GM23338 (cell line): ENCODE data around the gene IFNA5. TPM values are rescaled to one million over a fixed set of nuclear protein-coding genes. Genes with fewer than 3 reads are reported as not detected.

Experiments
- ATAC-seq: fragments of 200-7000 bp; cut with Tn5 transposase; 3 replicates; pipeline ENCODE4 v1.9.1; 2020
- DNase-seq: peaks from one replicate; pipeline ENCODE4 v3.0.0-alpha.2; 2015; ENCODE audit warnings: low spot score
- H2AFZ ChIP-seq: fragments of 200-600 bp; sonication (generic); 2 replicates; pipeline ENCODE4 v1.8.0; 2016; ENCODE audit warnings: antibody characterized with exemption, mild to moderate bottlenecking, moderate library complexity
- H3F3A ChIP-seq: fragments of 200-600 bp; sonication (generic); replicated peaks from 2 replicates; pipeline ENCODE4 v1.8.0; 2017; ENCODE audit warnings: antibody characterized with exemption, mixed run types, low read depth
- H3K27ac ChIP-seq: fragments of 200-600 bp; sonication (generic); 2 replicates; pipeline ENCODE4 v1.6.1; 2016; ENCODE audit warnings: low read depth
- H3K27me3 ChIP-seq: fragments of 200-600 bp; sonication (generic); 2 replicates; pipeline ENCODE4 v1.8.0; 2016; ENCODE audit warnings: mild to moderate bottlenecking, mixed run types, moderate library complexity; ENCODE audit not compliant: insufficient read depth
- H3K36me3 ChIP-seq: fragments of 200-600 bp; sonication (generic); 2 replicates; pipeline ENCODE4 v1.8.0; 2016; ENCODE audit warnings: mild to moderate bottlenecking; ENCODE audit not compliant: insufficient read depth
- H3K4me1 ChIP-seq: fragments of 200-600 bp; sonication (generic); 2 replicates; pipeline ENCODE4 v1.8.0; 2016; ENCODE audit warnings: mild to moderate bottlenecking, moderate library complexity; ENCODE audit not compliant: insufficient read depth
- H3K4me2 ChIP-seq: fragments of 200-600 bp; sonication (generic); 2 replicates; pipeline ENCODE4 v1.7.1; 2017; ENCODE audit warnings: mixed run types
- H3K4me3 ChIP-seq: fragments of 200-600 bp; sonication (generic); 2 replicates; pipeline ENCODE4 v1.6.1; 2016; ENCODE audit warnings: mixed run types
- H3K79me2 ChIP-seq: fragments of 200-600 bp; sonication (generic); replicated peaks from 2 replicates; pipeline ENCODE4 v1.8.0; 2017; ENCODE audit warnings: mild to moderate bottlenecking; ENCODE audit not compliant: insufficient read depth
- H3K9me2 ChIP-seq: fragments of 200-600 bp; sonication (generic); 2 replicates; pipeline ENCODE4 v1.8.0; 2017; ENCODE audit not compliant: insufficient read depth
- H4K20me1 ChIP-seq: fragments of 200-600 bp; sonication (generic); replicated peaks from 2 replicates; pipeline ENCODE4 v1.8.0; 2017; ENCODE audit warnings: mild to moderate bottlenecking; ENCODE audit not compliant: insufficient read depth
- H3K27ac Mint-ChIP-seq: 2 replicates; pipeline ENCODE4 v1.8.0; 2020; ENCODE audit warnings: inconsistent platforms, mild to moderate bottlenecking, moderate library complexity, mixed read lengths
- H3K27me3 Mint-ChIP-seq: 3 replicates; pipeline ENCODE4 v1.8.0; 2022; ENCODE audit warnings: low read depth, mild to moderate bottlenecking, moderate library complexity, mixed read lengths, inconsistent platforms; ENCODE audit not compliant: insufficient read depth, poor library complexity
- H3K36me3 Mint-ChIP-seq: 3 replicates; pipeline ENCODE4 v1.8.0; 2021; ENCODE audit warnings: low read depth, mild to moderate bottlenecking, inconsistent platforms, moderate library complexity, mixed read lengths
- H3K4me1 Mint-ChIP-seq: 3 replicates; pipeline ENCODE4 v1.8.0; 2020; ENCODE audit warnings: mild to moderate bottlenecking, inconsistent platforms, mixed read lengths
- H3K4me3 Mint-ChIP-seq: 3 replicates; pipeline ENCODE4 v1.8.0; 2021; ENCODE audit warnings: moderate library complexity, mild to moderate bottlenecking, inconsistent platforms, mixed read lengths
- H3K9me3 Mint-ChIP-seq: 3 replicates; pipeline ENCODE4 v1.8.0; 2020; ENCODE audit warnings: moderate library complexity, mild to moderate bottlenecking, inconsistent platforms, mixed read lengths
- EZH2 ChIP-seq: fragments of 200-600 bp; sonication (generic); IDR thresholded peaks from one replicate; pipeline ENCODE4 v1.8.0; 2017; ENCODE audit warnings: antibody characterized with exemption, mild to moderate bottlenecking, low read depth; ENCODE audit not compliant: unreplicated experiment
- EZH2phosphoT487 ChIP-seq: fragments of 200-600 bp; sonication (generic); IDR thresholded peaks from one replicate; pipeline ENCODE4 v1.8.1; 2018; ENCODE audit warnings: antibody characterized with exemption; ENCODE audit not compliant: unreplicated experiment
- NANOG ChIP-seq: IDR thresholded peaks from 2 replicates; pipeline ENCODE4 v1.6.1; 2016; ENCODE audit warnings: antibody characterized with exemption, borderline replicate concordance
- POLR2AphosphoS5 ChIP-seq: IDR thresholded peaks from 2 replicates; pipeline ENCODE4 v1.6.1; 2016; ENCODE audit warnings: antibody characterized with exemption, low read depth
- STAT1 ChIP-seq: IDR thresholded peaks from one replicate; pipeline ENCODE4 v1.6.1; 2016; ENCODE audit warnings: antibody characterized with exemption; ENCODE audit not compliant: unreplicated experiment
- polyA plus RNA-seq: library from polyadenylated mRNA; unstranded; fragments of >200 nt; fragmentation: Nextera tagmentation; extraction: Ambion mirVana; gene quantifications from 2 replicates; pipeline ENCODE4 v1.2.1, GENCODE V29; 2016
- total RNA-seq: library from RNA; depleted of rRNA; stranded (reverse); fragments of >200 nt; shearing (Covaris generic); gene quantifications from 2 replicates; pipeline ENCODE4 v1.2.3, GENCODE V29; 2014
- TF ChIP-seq, protein P1 (sequence below): IDR thresholded peaks from one replicate; pipeline ENCODE4 v1.6.1; 2018; ENCODE audit warnings: antibody characterized with exemption; ENCODE audit not compliant: unreplicated experiment
- TF ChIP-seq, protein P2 (sequence below), 2 experiments: fragments of 200-600 bp in 1 of 2; sonication (generic) in 1 of 2; conservative IDR thresholded peaks; 2 replicates each; pipeline versions ENCODE4 v1.5.1 to v1.6.1; 2016 to 2017; ENCODE audit warnings: antibody characterized with exemption in 2 of 2, low read depth in 2 of 2, mild to moderate bottlenecking in 2 of 2, moderate library complexity in 1 of 2
- TF ChIP-seq, protein P3 (sequence below): fragments of 250-450 bp; sonication (Bioruptor Pico); IDR thresholded peaks from 2 replicates; pipeline ENCODE4 v1.5.0; 2020; ENCODE audit warnings: mild to moderate bottlenecking, moderate library complexity

The IFNA5 gene
- total and polyA plus RNA-seq, 2 experiments from 2014 or later = not detected

DNA sequence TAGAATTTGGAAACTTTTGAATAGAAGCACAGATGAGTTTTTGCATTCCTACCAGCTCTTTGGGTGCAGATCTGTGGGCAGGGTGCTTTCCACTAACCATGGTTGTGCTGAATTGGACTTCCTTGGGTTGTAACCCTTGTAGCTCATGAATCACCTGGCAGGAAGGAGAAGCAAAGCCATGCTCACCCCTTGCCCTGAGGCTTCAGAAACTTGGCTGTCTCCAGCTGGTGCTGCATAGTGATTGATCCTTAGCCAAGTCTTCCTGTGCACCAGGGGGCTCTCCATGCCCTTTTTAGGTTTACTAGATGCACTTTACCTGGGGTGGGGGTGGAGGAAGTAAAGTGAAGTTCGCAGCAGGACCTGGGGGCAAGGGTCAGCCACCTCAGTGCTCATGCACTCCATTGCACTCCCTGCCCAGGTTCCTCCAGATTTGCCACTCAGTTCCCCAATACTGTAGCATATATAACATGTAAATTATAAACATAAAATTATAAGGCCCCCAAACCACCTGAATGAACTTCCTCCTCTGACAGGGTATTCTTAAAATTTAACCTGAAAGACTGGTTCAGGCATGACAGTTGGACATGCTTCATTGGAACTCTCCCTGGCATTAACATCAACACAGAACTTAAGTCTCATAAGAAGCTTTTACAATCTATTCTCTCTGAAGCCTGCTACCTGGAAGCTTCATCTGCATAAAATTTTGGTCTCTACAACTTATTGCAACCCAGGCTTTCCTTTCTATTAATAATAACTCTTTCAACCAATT lies 39.5 kb downstream of the IFNA5 start:
- Histone ChIP-seq H2AFZ (no peak overlapping the region), H3K36me3 (no peaks in the 10 kb centered on the region), H4K20me1 (no peaks in the 10 kb centered on the region; the same call in 1 of the 2 replicates), H3K79me2 (no peaks in the 10 kb centered on the region), H3K4me3 (no peak overlapping the region), H3K4me2 (no peak overlapping the region), H3K27ac (no peak overlapping the region), H3F3A (no peaks in the 10 kb centered on the region), H3K4me1 (no peaks in the 10 kb centered on the region), H3K27me3 (peaks cover 100% of the 10 kb centered on the region), H3K9me2 (no peaks in the 10 kb centered on the region)
- Mint-ChIP-seq H3K4me1 (peaks cover 5% of the 10 kb centered on the region; the same call in 1 of the 3 replicates), H3K27me3 (peaks cover 69% of the 10 kb centered on the region), H3K36me3 (no peaks in the 10 kb centered on the region), H3K4me3 (no peak overlapping the region), H3K27ac (no peak overlapping the region), H3K9me3 (no peaks in the 10 kb centered on the region; the same call in 1 of the 3 replicates)
- no peak for TF ChIP-seq NANOG
- TF ChIP-seq, protein P1, sequence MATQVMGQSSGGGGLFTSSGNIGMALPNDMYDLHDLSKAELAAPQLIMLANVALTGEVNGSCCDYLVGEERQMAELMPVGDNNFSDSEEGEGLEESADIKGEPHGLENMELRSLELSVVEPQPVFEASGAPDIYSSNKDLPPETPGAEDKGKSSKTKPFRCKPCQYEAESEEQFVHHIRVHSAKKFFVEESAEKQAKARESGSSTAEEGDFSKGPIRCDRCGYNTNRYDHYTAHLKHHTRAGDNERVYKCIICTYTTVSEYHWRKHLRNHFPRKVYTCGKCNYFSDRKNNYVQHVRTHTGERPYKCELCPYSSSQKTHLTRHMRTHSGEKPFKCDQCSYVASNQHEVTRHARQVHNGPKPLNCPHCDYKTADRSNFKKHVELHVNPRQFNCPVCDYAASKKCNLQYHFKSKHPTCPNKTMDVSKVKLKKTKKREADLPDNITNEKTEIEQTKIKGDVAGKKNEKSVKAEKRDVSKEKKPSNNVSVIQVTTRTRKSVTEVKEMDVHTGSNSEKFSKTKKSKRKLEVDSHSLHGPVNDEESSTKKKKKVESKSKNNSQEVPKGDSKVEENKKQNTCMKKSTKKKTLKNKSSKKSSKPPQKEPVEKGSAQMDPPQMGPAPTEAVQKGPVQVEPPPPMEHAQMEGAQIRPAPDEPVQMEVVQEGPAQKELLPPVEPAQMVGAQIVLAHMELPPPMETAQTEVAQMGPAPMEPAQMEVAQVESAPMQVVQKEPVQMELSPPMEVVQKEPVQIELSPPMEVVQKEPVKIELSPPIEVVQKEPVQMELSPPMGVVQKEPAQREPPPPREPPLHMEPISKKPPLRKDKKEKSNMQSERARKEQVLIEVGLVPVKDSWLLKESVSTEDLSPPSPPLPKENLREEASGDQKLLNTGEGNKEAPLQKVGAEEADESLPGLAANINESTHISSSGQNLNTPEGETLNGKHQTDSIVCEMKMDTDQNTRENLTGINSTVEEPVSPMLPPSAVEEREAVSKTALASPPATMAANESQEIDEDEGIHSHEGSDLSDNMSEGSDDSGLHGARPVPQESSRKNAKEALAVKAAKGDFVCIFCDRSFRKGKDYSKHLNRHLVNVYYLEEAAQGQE = no peak
- TF ChIP-seq POLR2AphosphoS5 = no peak
- TF ChIP-seq, protein P2, sequence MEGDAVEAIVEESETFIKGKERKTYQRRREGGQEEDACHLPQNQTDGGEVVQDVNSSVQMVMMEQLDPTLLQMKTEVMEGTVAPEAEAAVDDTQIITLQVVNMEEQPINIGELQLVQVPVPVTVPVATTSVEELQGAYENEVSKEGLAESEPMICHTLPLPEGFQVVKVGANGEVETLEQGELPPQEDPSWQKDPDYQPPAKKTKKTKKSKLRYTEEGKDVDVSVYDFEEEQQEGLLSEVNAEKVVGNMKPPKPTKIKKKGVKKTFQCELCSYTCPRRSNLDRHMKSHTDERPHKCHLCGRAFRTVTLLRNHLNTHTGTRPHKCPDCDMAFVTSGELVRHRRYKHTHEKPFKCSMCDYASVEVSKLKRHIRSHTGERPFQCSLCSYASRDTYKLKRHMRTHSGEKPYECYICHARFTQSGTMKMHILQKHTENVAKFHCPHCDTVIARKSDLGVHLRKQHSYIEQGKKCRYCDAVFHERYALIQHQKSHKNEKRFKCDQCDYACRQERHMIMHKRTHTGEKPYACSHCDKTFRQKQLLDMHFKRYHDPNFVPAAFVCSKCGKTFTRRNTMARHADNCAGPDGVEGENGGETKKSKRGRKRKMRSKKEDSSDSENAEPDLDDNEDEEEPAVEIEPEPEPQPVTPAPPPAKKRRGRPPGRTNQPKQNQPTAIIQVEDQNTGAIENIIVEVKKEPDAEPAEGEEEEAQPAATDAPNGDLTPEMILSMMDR (conservative IDR thresholded peaks at IDR 0.05; ENCODE audit: low read depth in 2 of 2) = 0 out of 4 replicates have a peak, but pooled peaks of 1 of the 2 experiments have one; percentile 14
- ATAC-seq (peak; percentile 48; the same call in 1 of the 3 replicates), DNase-seq (peak; percentile 11)

DNA sequence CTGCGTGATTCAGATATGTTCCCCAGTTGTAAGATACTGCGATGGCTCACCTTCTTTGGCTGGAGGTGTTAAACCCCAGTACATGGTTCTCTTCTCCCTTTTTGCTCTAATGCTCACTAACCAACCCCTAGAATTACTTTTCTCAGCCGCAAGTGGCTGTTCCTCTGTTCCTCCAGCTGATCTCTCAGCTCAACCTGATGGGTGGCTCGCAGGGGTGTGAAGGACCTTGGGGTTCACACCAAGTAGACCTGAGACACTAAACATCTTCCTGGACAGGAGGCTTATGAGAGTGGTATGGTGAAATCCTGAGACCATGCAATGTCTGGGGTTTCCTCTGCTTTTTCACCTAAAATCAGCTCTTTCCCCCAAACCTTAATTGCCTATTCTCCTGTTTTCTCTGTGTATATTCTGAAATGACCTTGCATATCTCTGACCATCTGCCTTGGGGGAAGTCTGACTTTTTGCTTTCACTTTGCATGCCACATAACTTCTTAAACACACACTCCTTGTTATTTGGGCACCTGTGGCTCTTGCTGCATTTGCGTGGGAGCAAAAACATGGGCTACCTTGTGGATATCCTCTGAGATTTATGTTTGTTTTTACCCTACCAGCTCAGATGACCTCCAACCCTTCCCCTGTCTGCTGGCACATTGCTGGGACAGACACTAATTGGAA lies 49.4 kb downstream of the IFNA5 start:
- no peak overlapping the region for H3K4me2 ChIP-seq
- no peak overlapping the region for H2AFZ ChIP-seq
- no peaks in the 10 kb centered on the region for H4K20me1 ChIP-seq
- Mint-ChIP-seq H3K36me3 (0 out of 3 replicates have a peak, but pooled peaks cover 4% of the 10 kb centered on the region), H3K27ac (no peak overlapping the region), H3K27me3 (peaks cover 2% of the 10 kb centered on the region), H3K4me3 (no peak overlapping the region), H3K4me1 (peaks cover 15% of the 10 kb centered on the region), H3K9me3 (peaks cover 18% of the 10 kb centered on the region)
- H3K36me3 ChIP-seq = no peaks in the 10 kb centered on the region
- no peak overlapping the region for H3K4me3 ChIP-seq
- no peak overlapping the region for H3K27ac ChIP-seq
- DNase-seq (no peak), ATAC-seq (no peak)
- H3F3A ChIP-seq = no peaks in the 10 kb centered on the region
- no peaks in the 10 kb centered on the region for H3K9me2 ChIP-seq
- H3K79me2 ChIP-seq = no peaks in the 10 kb centered on the region
- H3K27me3 ChIP-seq = peaks cover 12% of the 10 kb centered on the region; the same call in 1 of the 2 replicates
- peaks cover 4% of the 10 kb centered on the region for H3K4me1 ChIP-seq
- TF ChIP-seq, protein P3, sequence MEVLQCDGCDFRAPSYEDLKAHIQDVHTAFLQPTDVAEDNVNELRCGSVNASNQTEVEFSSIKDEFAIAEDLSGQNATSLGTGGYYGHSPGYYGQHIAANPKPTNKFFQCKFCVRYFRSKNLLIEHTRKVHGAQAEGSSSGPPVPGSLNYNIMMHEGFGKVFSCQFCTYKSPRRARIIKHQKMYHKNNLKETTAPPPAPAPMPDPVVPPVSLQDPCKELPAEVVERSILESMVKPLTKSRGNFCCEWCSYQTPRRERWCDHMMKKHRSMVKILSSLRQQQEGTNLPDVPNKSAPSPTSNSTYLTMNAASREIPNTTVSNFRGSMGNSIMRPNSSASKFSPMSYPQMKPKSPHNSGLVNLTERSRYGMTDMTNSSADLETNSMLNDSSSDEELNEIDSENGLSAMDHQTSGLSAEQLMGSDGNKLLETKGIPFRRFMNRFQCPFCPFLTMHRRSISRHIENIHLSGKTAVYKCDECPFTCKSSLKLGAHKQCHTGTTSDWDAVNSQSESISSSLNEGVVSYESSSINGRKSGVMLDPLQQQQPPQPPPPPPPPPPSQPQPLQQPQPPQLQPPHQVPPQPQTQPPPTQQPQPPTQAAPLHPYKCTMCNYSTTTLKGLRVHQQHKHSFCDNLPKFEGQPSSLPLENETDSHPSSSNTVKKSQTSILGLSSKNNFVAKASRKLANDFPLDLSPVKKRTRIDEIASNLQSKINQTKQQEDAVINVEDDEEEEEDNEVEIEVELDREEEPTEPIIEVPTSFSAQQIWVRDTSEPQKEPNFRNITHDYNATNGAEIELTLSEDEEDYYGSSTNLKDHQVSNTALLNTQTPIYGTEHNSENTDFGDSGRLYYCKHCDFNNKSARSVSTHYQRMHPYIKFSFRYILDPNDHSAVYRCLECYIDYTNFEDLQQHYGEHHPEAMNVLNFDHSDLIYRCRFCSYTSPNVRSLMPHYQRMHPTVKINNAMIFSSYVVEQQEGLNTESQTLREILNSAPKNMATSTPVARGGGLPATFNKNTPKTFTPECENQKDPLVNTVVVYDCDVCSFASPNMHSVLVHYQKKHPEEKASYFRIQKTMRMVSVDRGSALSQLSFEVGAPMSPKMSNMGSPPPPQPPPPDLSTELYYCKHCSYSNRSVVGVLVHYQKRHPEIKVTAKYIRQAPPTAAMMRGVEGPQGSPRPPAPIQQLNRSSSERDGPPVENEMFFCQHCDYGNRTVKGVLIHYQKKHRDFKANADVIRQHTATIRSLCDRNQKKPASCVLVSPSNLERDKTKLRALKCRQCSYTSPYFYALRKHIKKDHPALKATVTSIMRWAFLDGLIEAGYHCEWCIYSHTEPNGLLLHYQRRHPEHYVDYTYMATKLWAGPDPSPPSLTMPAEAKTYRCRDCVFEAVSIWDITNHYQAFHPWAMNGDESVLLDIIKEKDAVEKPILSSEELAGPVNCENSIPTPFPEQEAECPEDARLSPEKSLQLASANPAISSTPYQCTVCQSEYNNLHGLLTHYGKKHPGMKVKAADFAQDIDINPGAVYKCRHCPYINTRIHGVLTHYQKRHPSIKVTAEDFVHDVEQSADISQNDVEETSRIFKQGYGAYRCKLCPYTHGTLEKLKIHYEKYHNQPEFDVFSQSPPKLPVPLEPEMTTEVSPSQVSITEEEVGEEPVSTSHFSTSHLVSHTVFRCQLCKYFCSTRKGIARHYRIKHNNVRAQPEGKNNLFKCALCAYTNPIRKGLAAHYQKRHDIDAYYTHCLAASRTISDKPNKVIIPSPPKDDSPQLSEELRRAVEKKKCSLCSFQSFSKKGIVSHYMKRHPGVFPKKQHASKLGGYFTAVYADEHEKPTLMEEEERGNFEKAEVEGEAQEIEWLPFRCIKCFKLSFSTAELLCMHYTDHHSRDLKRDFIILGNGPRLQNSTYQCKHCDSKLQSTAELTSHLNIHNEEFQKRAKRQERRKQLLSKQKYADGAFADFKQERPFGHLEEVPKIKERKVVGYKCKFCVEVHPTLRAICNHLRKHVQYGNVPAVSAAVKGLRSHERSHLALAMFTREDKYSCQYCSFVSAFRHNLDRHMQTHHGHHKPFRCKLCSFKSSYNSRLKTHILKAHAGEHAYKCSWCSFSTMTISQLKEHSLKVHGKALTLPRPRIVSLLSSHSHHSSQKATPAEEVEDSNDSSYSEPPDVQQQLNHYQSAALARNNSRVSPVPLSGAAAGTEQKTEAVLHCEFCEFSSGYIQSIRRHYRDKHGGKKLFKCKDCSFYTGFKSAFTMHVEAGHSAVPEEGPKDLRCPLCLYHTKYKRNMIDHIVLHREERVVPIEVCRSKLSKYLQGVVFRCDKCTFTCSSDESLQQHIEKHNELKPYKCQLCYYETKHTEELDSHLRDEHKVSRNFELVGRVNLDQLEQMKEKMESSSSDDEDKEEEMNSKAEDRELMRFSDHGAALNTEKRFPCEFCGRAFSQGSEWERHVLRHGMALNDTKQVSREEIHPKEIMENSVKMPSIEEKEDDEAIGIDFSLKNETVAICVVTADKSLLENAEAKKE = no peak
- no peak for TF ChIP-seq STAT1
- no peak for TF ChIP-seq EZH2phosphoT487
- no peak for TF ChIP-seq EZH2
